ENCODE data around the gene ATP10B. TPM values are rescaled to one million over a fixed set of nuclear protein-coding genes. Genes with fewer than 3 reads are reported as not detected.

The ATP10B gene
- total and polyA plus RNA-seq, 10 of the 15 experiments (the other 5 are each of a cell fraction or from before 2014, with no cell fraction given), result not detected

- H3K27ac ChIP-seq (ENCODE audit: control insufficient read depth, insufficient read depth), result no peak overlapping the region
- TF ChIP-seq CTCF (IDR thresholded peaks at IDR 0.05 in 2 of 3, conservative IDR thresholded peaks at IDR 0.05 in 1 of 3; ENCODE audit: control insufficient read depth in 2 of 3, extremely low read depth in 1 of 3, insufficient read depth in 1 of 3, low read depth in 3 of 3, low read length in 3 of 3) (no peak), SPI1 (IDR thresholded peaks at IDR 0.05; ENCODE audit: borderline replicate concordance, insufficient read depth, low read depth, low read length) (no peak)
- no peak overlapping the region for H2AFZ ChIP-seq (ENCODE audit: control insufficient read depth, low read depth, low read length)
- no peaks in the 10 kb centered on the region for H4K20me1 ChIP-seq (ENCODE audit: control insufficient read depth, insufficient read depth)
- H3K4me2 ChIP-seq (ENCODE audit: control insufficient read depth, insufficient read depth), result no peak overlapping the region
- RAD21 ChIA-PET (ENCODE audit: unreplicated experiment), result no interaction called here
- no peak overlapping the region for H3K4me3 ChIP-seq
- no peak for FAIRE-seq
- POLR2A ChIA-PET, result no interaction called here
- intact Hi-C loops (cut with micrococcal nuclease; ENCODE audit: unreplicated experiment), result no loop called here
- WGBS (ENCODE audit: insufficient coverage, insufficient replicate concordance, low lambda C conversion rate, missing lambda C conversion rate), result 51% methylated on average over 4 of the region's 4 CpGs
- CTCF ChIA-PET, result no interaction called here
- no peak for DNase-seq (ENCODE audit: low read depth, low spot score)
- no peaks in the 10 kb centered on the region for H3K9me3 ChIP-seq (replicated peaks; ENCODE audit: control insufficient read depth, insufficient read depth, low read length)
- H3K36me3 ChIP-seq (ENCODE audit: control insufficient read depth in 2 of 2, insufficient read depth in 2 of 2, low read length in 1 of 2), result no peaks in the 10 kb centered on the region
- in situ Hi-C loops (cut with MboI), result no loop called here
- H3K4me1 ChIP-seq (ENCODE audit: control insufficient read depth, insufficient read depth, low read length), result no peaks in the 10 kb centered on the region
- no peak for ATAC-seq
- no peaks in the 10 kb centered on the region for H3K79me2 ChIP-seq (ENCODE audit: control insufficient read depth, insufficient read depth, low read length)
- H3K9ac ChIP-seq (ENCODE audit: control insufficient read depth, insufficient read depth, low read length), result no peak overlapping the region
- no peaks in the 10 kb centered on the region for H3K27me3 ChIP-seq (replicated peaks in 1 of 2; ENCODE audit: control insufficient read depth in 2 of 2, insufficient read depth in 2 of 2, low read length in 1 of 2)
- BruUV-seq (replicated peaks), result no TSS peak
- SMC1A ChIA-PET (ENCODE audit: uncharacterized antibody, unreplicated experiment), result no interaction called here
These were observed 284.8 kb downstream of the ATP10B start for GRCh38 chr5:160567031-160567705.

- ChIA-PET SMC1A (ENCODE audit: uncharacterized antibody, unreplicated experiment) (interaction anchor here (1.3 kb wide), 1 partner anchor 73 kb away, joined by 3 read pairs; no protein-coding TSS in a partner anchor), POLR2A (no interaction called here), RAD21 (ENCODE audit: unreplicated experiment) (interaction anchor here (1.2 kb wide), 1 partner anchor 127 kb away, joined by 3 read pairs; no protein-coding TSS in a partner anchor), CTCF (interaction anchor here (1.0 kb wide), 1 partner anchor 126 kb away, joined by 4 read pairs; no protein-coding TSS in a partner anchor)
- Histone ChIP-seq H3K27me3 (replicated peaks in 1 of 2; ENCODE audit: control insufficient read depth in 2 of 2, insufficient read depth in 2 of 2, low read length in 1 of 2) (no peaks in the 10 kb centered on the region), H3K27ac (ENCODE audit: control insufficient read depth, insufficient read depth) (no peak overlapping the region), H3K79me2 (ENCODE audit: control insufficient read depth, insufficient read depth, low read length) (no peaks in the 10 kb centered on the region), H4K20me1 (ENCODE audit: control insufficient read depth, insufficient read depth) (no peaks in the 10 kb centered on the region; the same call in 1 of the 2 replicates), H3K36me3 (ENCODE audit: control insufficient read depth in 2 of 2, insufficient read depth in 2 of 2, low read length in 1 of 2) (no peaks in the 10 kb centered on the region), H3K4me3 (no peak overlapping the region), H2AFZ (ENCODE audit: control insufficient read depth, low read depth, low read length) (no peak overlapping the region), H3K4me1 (ENCODE audit: control insufficient read depth, insufficient read depth, low read length) (no peaks in the 10 kb centered on the region), H3K9ac (ENCODE audit: control insufficient read depth, insufficient read depth, low read length) (no peak overlapping the region), H3K9me3 (replicated peaks; ENCODE audit: control insufficient read depth, insufficient read depth, low read length) (no peaks in the 10 kb centered on the region), H3K4me2 (ENCODE audit: control insufficient read depth, insufficient read depth) (no peak overlapping the region)
- in situ Hi-C loops (cut with MboI), result no loop called here
- FAIRE-seq (no peak), DNase-seq (ENCODE audit: low read depth, low spot score) (no peak), ATAC-seq (no peak)
- WGBS (ENCODE audit: insufficient coverage, insufficient replicate concordance, low lambda C conversion rate, missing lambda C conversion rate), result 49% methylated on average over 8 of the region's 8 CpGs
- no TSS peak for BruUV-seq (replicated peaks)
- intact Hi-C loops (cut with micrococcal nuclease; ENCODE audit: unreplicated experiment), result no loop called here
- TF ChIP-seq ZNF622 (IDR thresholded peaks at IDR 0.05) (no peak), E2F8 (IDR thresholded peaks at IDR 0.05; ENCODE audit: low read depth, partially characterized antibody) (no peak), TBL1XR1 (IDR thresholded peaks at IDR 0.05; ENCODE audit: low read depth, low read length) (no peak), CBX3 (IDR thresholded peaks at IDR 0.05; ENCODE audit: borderline replicate concordance, low read depth) (no peak), RUNX3 (IDR thresholded peaks at IDR 0.05; ENCODE audit: low read length) (no peak)
These were observed 286.6 kb downstream of the ATP10B start for GRCh38 chr5:160565376-160565775.

All from GM12878 (cell line).